Hepatocyte (in vitro differentiated cells): Measurements from ENCODE around the gene SVIL. TPM values are rescaled to one million over a fixed set of nuclear protein-coding genes. Genes with fewer than 3 reads are reported as not detected.
"Not testable (repeated sequence)": the region's sequence is repeated elsewhere in the genome, so short reads cannot be mapped to it uniquely, and the experiment has no call there.

Experiments
- DNase-seq: peaks from one replicate; pipeline ENCODE4 v3.0.0-alpha.2; 2016; ENCODE audit warnings: low spot score
- H2AFZ ChIP-seq: fragments of 200-600 bp; sonication (generic); 2 replicates; pipeline ENCODE4 v1.6.0; 2016; ENCODE audit warnings: antibody characterized with exemption, mild to moderate bottlenecking
- H3K27ac ChIP-seq: fragments of 200-600 bp; sonication (generic); 2 replicates; pipeline ENCODE4 v1.5.1; 2016; ENCODE audit warnings: mild to moderate bottlenecking
- H3K27me3 ChIP-seq: fragments of 200-600 bp; sonication (generic); 2 replicates; pipeline ENCODE4 v1.6.1; 2016
- H3K36me3 ChIP-seq: fragments of 200-600 bp; sonication (generic); replicated peaks from 2 replicates; pipeline ENCODE4 v1.5.1; 2016; ENCODE audit warnings: low read depth; ENCODE audit not compliant: insufficient read depth
- H3K4me1 ChIP-seq: fragments of 200-600 bp; sonication (generic); 2 replicates; pipeline ENCODE4 v1.5.1; 2016; ENCODE audit warnings: mild to moderate bottlenecking, moderate library complexity; ENCODE audit not compliant: insufficient read depth
- H3K4me2 ChIP-seq: fragments of 200-600 bp; sonication (generic); 2 replicates; pipeline ENCODE4 v1.6.0; 2016
- H3K4me3 ChIP-seq: fragments of 200-600 bp; sonication (generic); 2 replicates; pipeline ENCODE4 v1.5.1; 2016; ENCODE audit warnings: mild to moderate bottlenecking
- H3K79me2 ChIP-seq: fragments of 200-600 bp; sonication (generic); 2 replicates; pipeline ENCODE4 v1.6.0; 2017; ENCODE audit warnings: mild to moderate bottlenecking
- H3K9me2 ChIP-seq: fragments of 200-600 bp; sonication (generic); replicated peaks from 2 replicates; pipeline ENCODE4 v1.6.0; 2017; ENCODE audit warnings: mild to moderate bottlenecking; ENCODE audit not compliant: insufficient read depth
- H3K9me3 ChIP-seq: fragments of 200-600 bp; sonication (generic); 2 replicates; pipeline ENCODE4 v1.5.1; 2016; ENCODE audit warnings: low read depth, mild to moderate bottlenecking
- H4K20me1 ChIP-seq: fragments of 200-600 bp; sonication (generic); 2 replicates; pipeline ENCODE4 v1.6.0; 2016; ENCODE audit warnings: mild to moderate bottlenecking; ENCODE audit not compliant: insufficient read depth, poor library complexity, severe bottlenecking
- CTCF ChIP-seq: fragments of 200-600 bp; sonication (generic); IDR thresholded peaks from 2 replicates; pipeline ENCODE4 v1.5.1; 2016; ENCODE audit warnings: antibody characterized with exemption, mild to moderate bottlenecking; ENCODE audit not compliant: poor library complexity
- EZH2 ChIP-seq: fragments of 200-600 bp; sonication (generic); IDR thresholded peaks from 2 replicates; pipeline ENCODE4 v1.6.1; 2016; ENCODE audit warnings: antibody characterized with exemption, mild to moderate bottlenecking, borderline replicate concordance
- EZH2phosphoT487 ChIP-seq: fragments of 200-600 bp; sonication (generic); IDR thresholded peaks from one replicate; pipeline ENCODE4 v1.6.1; 2018; ENCODE audit warnings: antibody characterized with exemption, mild to moderate bottlenecking, low read depth, moderate library complexity; ENCODE audit not compliant: unreplicated experiment, severe bottlenecking
- WGBS: methylation state at CpG from one replicate; pipeline ENCODE4 v1.1.6; 2016; ENCODE audit warnings: low lambda C conversion rate; ENCODE audit errors: missing lambda C conversion rate; 5-methylcytosine and 5-hydroxymethylcytosine counted together
- polyA plus RNA-seq: library from polyadenylated mRNA; unstranded; fragments of >200 nt; fragmentation: Nextera tagmentation; extraction: Ambion mirVana; gene quantifications from 2 replicates; pipeline ENCODE4 v1.2.1, GENCODE V29; 2016
- total RNA-seq: library from RNA; depleted of rRNA; stranded (reverse); fragments of >200 nt; gene quantifications from 2 replicates; pipeline ENCODE4 v1.2.3, GENCODE V29; 2014

The SVIL gene
- total and polyA plus RNA-seq, 2 experiments from 2014 or later: 24.3 to 36.5 TPM

- no peak overlapping the region for H3K4me2 ChIP-seq
- 94% methylated on average over 8 of the region's 8 CpGs for WGBS
These were observed 22.1 kb downstream of the SVIL start for GRCh38 chr10:29612657-29613056.

DNA sequence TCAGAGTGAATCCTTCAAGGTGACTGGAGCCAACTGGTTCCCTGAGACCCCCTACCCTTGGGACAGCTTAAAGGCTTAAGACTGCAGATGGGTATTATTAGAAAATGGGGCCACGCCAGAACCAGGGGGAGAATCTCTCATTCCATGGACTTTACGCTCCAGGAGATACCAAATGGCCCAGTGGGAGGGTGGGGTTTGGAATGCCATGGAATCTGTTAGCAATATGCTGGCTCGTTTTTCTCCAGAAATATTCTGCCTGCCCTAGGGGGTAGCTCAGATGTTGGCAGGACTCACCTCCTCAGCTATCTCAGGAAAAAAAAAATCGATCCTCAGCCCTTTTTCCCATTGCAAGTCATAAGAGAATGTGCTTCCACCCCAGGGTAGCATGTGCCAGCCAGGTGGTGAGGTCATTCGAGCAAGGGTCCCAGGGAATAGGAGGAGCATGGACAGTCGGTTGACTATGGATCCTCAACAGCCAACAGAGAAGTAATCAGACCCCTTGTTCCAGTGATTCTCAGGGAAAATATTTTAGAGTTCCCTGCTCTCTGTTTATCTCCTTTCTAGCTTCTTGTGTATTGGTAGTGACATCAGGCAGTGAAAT, 22.9 kb downstream of the SVIL start:
- no peak overlapping the region for H3K27ac ChIP-seq
- DNase-seq: no peak
- H3K4me3 ChIP-seq: no peak overlapping the region
- 91% methylated on average over 6 of the region's 6 CpGs for whole genome bisulfite sequencing
- H3K4me1 ChIP-seq: no peaks in the 10 kb centered on the region
- H3K36me3 ChIP-seq: no peaks in the 10 kb centered on the region
- H4K20me1 ChIP-seq: no peaks in the 10 kb centered on the region
- H3K27me3 ChIP-seq: no peaks in the 10 kb centered on the region
- no peak overlapping the region for H3K4me2 ChIP-seq
- no peak overlapping the region for H2AFZ ChIP-seq
- no peaks in the 10 kb centered on the region for H3K9me2 ChIP-seq
- H3K9me3 ChIP-seq: no peaks in the 10 kb centered on the region
- TF ChIP-seq EZH2phosphoT487 (no peak), EZH2 (no peak), CTCF (no peak)
- peaks cover 65% of the 10 kb centered on the region for H3K79me2 ChIP-seq

More at GRCh38 chr10:29612657-29613056, 22.1 kb downstream of the SVIL start:
- DNase-seq: no peak
- Histone ChIP-seq H3K27me3 (no peaks in the 10 kb centered on the region), H3K9me2 (no peaks in the 10 kb centered on the region), H3K27ac (no peak overlapping the region), H3K4me3 (no peak overlapping the region), H4K20me1 (no peaks in the 10 kb centered on the region), H3K4me1 (peaks cover 6% of the 10 kb centered on the region), H2AFZ (no peak overlapping the region), H3K79me2 (peaks cover 70% of the 10 kb centered on the region), H3K36me3 (no peaks in the 10 kb centered on the region), H3K9me3 (no peaks in the 10 kb centered on the region)
- TF ChIP-seq EZH2: no peak
- no peak for TF ChIP-seq EZH2phosphoT487
- TF ChIP-seq CTCF: no peak

DNA sequence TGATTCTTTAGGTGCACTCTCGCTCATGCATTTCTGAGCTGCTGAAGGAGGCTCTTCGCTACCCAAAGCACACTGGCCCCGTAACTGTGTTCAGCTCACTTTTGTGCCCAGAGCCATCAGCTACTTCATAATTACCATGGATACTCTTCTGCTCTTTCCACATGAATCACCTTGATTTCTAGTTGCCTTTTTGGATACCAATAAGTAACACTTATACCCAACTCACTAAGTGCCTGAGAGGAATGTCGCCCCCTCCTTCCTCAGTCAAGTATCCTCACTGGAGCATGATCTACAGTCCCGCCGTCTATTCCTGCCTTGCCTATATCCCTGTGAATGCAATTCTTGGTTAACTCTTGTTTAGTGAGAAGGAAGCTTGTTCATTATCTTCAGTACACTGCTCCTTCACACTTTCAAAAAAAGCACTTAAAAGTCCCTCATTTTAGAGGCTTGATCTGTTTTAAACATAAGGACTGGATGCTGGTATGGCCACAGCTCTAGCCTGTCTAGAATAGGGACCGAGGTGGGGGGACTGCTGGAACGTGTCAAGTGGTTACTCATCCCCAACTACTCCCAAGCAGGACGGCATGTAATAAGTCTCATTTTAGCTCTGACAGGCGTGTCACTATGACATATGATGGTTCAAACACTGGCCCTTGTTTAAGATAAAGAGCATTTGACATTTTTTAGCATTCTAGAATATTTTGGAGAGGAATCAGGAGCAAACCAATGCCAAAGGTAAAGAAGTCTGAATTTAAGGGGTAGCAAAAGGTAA, 23.7 kb downstream of the SVIL start:
- Histone ChIP-seq H2AFZ (no peak overlapping the region), H3K4me2 (no peak overlapping the region), H3K9me2 (no peaks in the 10 kb centered on the region), H3K9me3 (no peaks in the 10 kb centered on the region), H3K27ac (no peak overlapping the region), H3K36me3 (no peaks in the 10 kb centered on the region), H4K20me1 (no peaks in the 10 kb centered on the region), H3K79me2 (peaks cover 57% of the 10 kb centered on the region), H3K4me3 (no peak overlapping the region), H3K4me1 (no peaks in the 10 kb centered on the region), H3K27me3 (no peaks in the 10 kb centered on the region)
- WGBS: 94% methylated on average over 10 of the region's 10 CpGs
- no peak for DNase-seq
- TF ChIP-seq CTCF (no peak), EZH2phosphoT487 (no peak), EZH2 (no peak)

GRCh38 chr10:29610331-29610730, 24.4 kb downstream of the SVIL start:
- H3K4me1 ChIP-seq, DNase-seq, H3K4me2 ChIP-seq, H3K9me3 ChIP-seq, H2AFZ ChIP-seq, H3K27me3 ChIP-seq, H3K36me3 ChIP-seq, H3K9me2 ChIP-seq, H4K20me1 ChIP-seq, H3K4me3 ChIP-seq, H3K27ac ChIP-seq: not testable (repeated sequence)
- H3K79me2 ChIP-seq: peaks cover 49% of the 10 kb centered on the region
- 95% methylated on average over 3 of the region's 3 CpGs for WGBS
